GM12801 (cell line): Measurements from ENCODE around the gene TTYH1.

ENCODE experiments used
- CTCF ChIP-seq: IDR thresholded peaks from one replicate; pipeline ENCODE4 v1.5.1; 2011; ENCODE audit warnings: control low read depth; ENCODE audit not compliant: insufficient read length; ENCODE audit errors: extremely low read depth

TTYH1 gene

GRCh38 chr19:54418030-54418929 lies 3.0 kb downstream of the TTYH1 start:
- TF ChIP-seq CTCF: no peak

- no peak for TF ChIP-seq CTCF
Observed at GRCh38 chr19:54418930-54419800, 3.9 kb downstream of the TTYH1 start.

DNA sequence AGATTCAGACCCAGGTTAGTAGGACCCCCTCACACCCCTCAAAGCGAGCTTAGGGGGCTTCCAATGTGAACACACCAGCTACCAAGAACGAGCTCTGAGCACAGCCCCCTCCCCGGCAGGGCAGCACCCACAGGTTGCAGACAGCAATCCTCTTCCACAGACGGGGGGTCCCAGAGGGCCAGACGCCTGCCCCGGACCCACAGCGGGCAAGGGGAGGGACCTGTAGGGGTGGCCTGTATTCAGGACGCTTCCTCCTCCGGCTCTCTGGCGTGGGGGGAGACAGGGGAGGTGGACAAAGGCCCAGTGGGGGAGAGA lies 4.8 kb downstream of the TTYH1 start:
- TF ChIP-seq CTCF: no peak

GRCh38 chr19:54420383-54421168 lies 5.3 kb downstream of the TTYH1 start:
- no peak for TF ChIP-seq CTCF

GRCh38 chr19:54421169-54421516 lies 5.9 kb downstream of the TTYH1 start:
- no peak for TF ChIP-seq CTCF

DNA sequence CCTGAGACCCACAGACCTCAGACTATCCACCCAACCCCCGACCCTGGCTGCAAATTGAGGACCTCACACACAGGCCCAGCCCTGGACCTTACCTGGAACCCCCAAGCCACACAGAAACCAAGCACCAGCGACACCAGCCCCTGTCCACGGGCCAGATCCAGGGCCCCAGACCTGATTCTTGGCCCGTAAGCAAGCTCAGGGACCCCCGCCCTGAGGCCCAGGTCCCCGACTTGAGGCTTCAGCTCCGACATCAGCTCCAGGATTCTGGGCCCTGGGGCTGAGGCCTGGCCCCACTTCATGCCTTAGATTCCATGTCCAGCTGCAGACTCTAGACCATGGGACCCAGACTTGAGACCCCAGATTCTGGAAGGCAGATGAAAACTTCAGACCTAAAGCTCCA lies 6.3 kb downstream of the TTYH1 start:
- no peak for TF ChIP-seq CTCF

DNA sequence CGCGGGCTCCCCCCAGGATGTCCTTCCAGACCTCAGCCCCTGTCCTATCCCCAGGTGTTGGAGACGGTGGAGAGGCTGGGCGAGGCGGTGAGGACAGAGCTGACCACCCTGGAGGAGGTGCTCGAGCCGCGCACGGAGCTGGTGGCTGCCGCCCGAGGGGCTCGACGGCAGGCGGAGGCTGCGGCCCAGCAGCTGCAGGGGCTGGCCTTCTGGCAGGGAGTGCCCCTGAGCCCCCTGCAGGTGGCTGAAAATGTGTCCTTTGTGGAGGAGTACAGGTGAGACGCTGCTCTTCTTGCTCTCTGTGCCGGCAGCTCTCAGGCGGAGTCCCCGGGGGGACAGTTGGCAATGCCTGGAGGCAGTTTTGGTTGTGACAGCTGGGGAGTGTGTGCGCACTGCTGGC lies 6.9 kb downstream of the TTYH1 start:
- no peak for TF ChIP-seq CTCF
